ENCODE results near the gene CPLX4. TPM values are rescaled to one million over a fixed set of nuclear protein-coding genes. Genes with fewer than 3 reads are reported as not detected.

CPLX4 gene
- total RNA-seq, 1 donor from 2014 or later, result not detected

Other genes with a start within 250 kb of the CPLX4 start
- gene SEC11C, start 178.8 kb downstream of the CPLX4 start, total RNA-seq, result 58.7 TPM
- not detected for gene GRP, start 98.5 kb downstream of the CPLX4 start, total RNA-seq
- gene RAX, start 45.2 kb downstream of the CPLX4 start, total RNA-seq, result not detected
- gene LMAN1, start 40.6 kb upstream of the CPLX4 start, total RNA-seq, result 63.6 TPM

Data from mucosa of gallbladder (tissue), 1 donor.